Osteocyte (in vitro differentiated cells): Measurements from ENCODE around the gene EGR1. TPM values are rescaled to one million over a fixed set of nuclear protein-coding genes. Genes with fewer than 3 reads are reported as not detected.
"Not testable (repeated sequence)": the region's sequence is repeated elsewhere in the genome, so short reads cannot be mapped to it uniquely, and the experiment has no call there.

Experiments
- DNase-seq: peaks from one replicate; pipeline ENCODE4 v3.0.0; 2021; ENCODE audit warnings: mixed read lengths; ENCODE audit not compliant: unreplicated experiment; ENCODE audit errors: extremely low spot score
- H3K27ac Mint-ChIP-seq: one replicate; pipeline ENCODE4 v1.8.0; 2021; ENCODE audit warnings: mild to moderate bottlenecking, mixed read lengths; ENCODE audit not compliant: unreplicated experiment
- H3K27me3 Mint-ChIP-seq: one replicate; pipeline ENCODE4 v1.8.0; 2021; ENCODE audit warnings: mixed read lengths; ENCODE audit not compliant: unreplicated experiment
- H3K36me3 Mint-ChIP-seq: one replicate; pipeline ENCODE4 v1.8.0; 2021; ENCODE audit warnings: mixed read lengths; ENCODE audit not compliant: unreplicated experiment
- H3K4me1 Mint-ChIP-seq: one replicate; pipeline ENCODE4 v1.8.0; 2021; ENCODE audit warnings: mixed read lengths; ENCODE audit not compliant: unreplicated experiment
- H3K4me3 Mint-ChIP-seq: one replicate; pipeline ENCODE4 v1.8.0; 2021; ENCODE audit warnings: mild to moderate bottlenecking, moderate library complexity, mixed read lengths; ENCODE audit not compliant: unreplicated experiment
- H3K9me3 Mint-ChIP-seq: one replicate; pipeline ENCODE4 v1.8.0; 2021; ENCODE audit warnings: mixed read lengths; ENCODE audit not compliant: unreplicated experiment
- CTCF ChIP-seq: fragments of 200-600 bp; sonication (generic); IDR thresholded peaks from 2 replicates; pipeline ENCODE4 v1.5.0; 2021; ENCODE audit warnings: antibody characterized with exemption, mild to moderate bottlenecking, moderate library complexity
- total RNA-seq: library from RNA; stranded (reverse); gene quantifications from 2 replicates; pipeline ENCODE4 v1.2.1, GENCODE V29; 2021

Gene EGR1
- total RNA-seq, 1 donor from 2014 or later: 415 TPM

- no peak for DNase-seq
- peak overlapping the region; percentile 27 for H3K27ac Mint-ChIP-seq
- H3K27me3 Mint-ChIP-seq: no peaks in the 10 kb centered on the region
- H3K36me3 Mint-ChIP-seq: peaks cover 20% of the 10 kb centered on the region
- no peaks in the 10 kb centered on the region for H3K9me3 Mint-ChIP-seq
- H3K4me1 Mint-ChIP-seq: peaks cover 10% of the 10 kb centered on the region
- no peak for TF ChIP-seq CTCF
- H3K4me3 Mint-ChIP-seq: no peak overlapping the region
Measured at GRCh38 chr5:138504799-138505198, 39.5 kb downstream of the EGR1 start.

GRCh38 chr5:138506370-138507306 is 41.4 kb downstream of the EGR1 start:
- H3K4me3 Mint-ChIP-seq: no peak overlapping the region
- TF ChIP-seq CTCF: no peak
- H3K36me3 Mint-ChIP-seq: peaks cover 31% of the 10 kb centered on the region
- DNase-seq: no peak
- no peak overlapping the region for H3K27ac Mint-ChIP-seq
- no peaks in the 10 kb centered on the region for H3K9me3 Mint-ChIP-seq
- H3K4me1 Mint-ChIP-seq: peaks cover 10% of the 10 kb centered on the region
- no peaks in the 10 kb centered on the region for H3K27me3 Mint-ChIP-seq

DNA sequence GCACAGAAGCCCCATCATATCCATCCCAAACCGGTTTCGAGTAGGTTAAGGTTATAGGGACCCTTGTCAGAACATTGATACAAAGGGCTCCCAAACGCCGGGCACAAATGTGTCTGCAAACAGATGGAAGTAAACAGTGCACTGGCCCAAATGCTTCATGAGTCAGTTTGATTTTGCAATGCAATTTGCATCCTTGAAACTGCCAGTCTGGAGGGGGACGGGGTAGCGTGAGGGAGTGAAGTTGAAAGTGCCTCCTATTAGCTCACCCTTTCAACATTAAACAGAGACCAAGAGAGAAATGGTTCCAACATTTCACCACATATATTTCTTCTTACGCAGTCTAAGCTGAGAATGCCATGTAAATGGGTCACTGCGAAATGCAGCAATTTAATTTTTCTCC is 42.2 kb downstream of the EGR1 start:
- peaks cover 34% of the 10 kb centered on the region for H3K36me3 Mint-ChIP-seq
- not testable (repeated sequence) for H3K9me3 Mint-ChIP-seq, H3K27me3 Mint-ChIP-seq, H3K4me3 Mint-ChIP-seq, DNase-seq, H3K27ac Mint-ChIP-seq
- peaks cover 10% of the 10 kb centered on the region for H3K4me1 Mint-ChIP-seq

DNA sequence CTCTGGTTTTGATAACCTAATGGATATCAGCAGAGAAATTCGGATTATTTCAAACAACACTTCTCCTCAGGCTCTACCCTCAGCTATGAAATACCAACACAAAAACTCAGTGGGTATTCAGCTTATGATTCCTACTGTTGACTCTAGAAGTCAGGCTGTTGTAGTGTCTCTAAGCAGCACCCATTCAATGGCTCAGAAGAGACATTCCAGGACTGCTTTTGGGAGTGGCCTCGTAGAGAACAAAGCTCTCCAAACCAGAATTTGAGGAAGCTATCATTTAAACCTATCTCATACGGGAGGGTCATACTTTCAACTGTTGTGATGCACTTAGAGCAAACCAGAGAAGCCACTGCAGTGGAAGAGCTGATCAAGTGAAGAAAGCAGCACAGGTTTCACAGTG is 43.7 kb downstream of the EGR1 start:
- H3K4me3 Mint-ChIP-seq: no peak overlapping the region
- no peak for DNase-seq
- peaks cover 41% of the 10 kb centered on the region for H3K36me3 Mint-ChIP-seq
- peaks cover 6% of the 10 kb centered on the region for H3K4me1 Mint-ChIP-seq
- no peaks in the 10 kb centered on the region for H3K9me3 Mint-ChIP-seq
- TF ChIP-seq CTCF: no peak
- no peaks in the 10 kb centered on the region for H3K27me3 Mint-ChIP-seq
- H3K27ac Mint-ChIP-seq: no peak overlapping the region

GRCh38 chr5:138514021-138514420 is 48.7 kb downstream of the EGR1 start:
- Mint-ChIP-seq H3K36me3 (peaks cover 44% of the 10 kb centered on the region), H3K27ac (no peak overlapping the region), H3K4me3 (no peak overlapping the region), H3K27me3 (no peaks in the 10 kb centered on the region), H3K4me1 (no peaks in the 10 kb centered on the region), H3K9me3 (no peaks in the 10 kb centered on the region)
- no peak for DNase-seq
- no peak for TF ChIP-seq CTCF
